C4-2B (cell line): ENCODE data around the gene DIS3L2.

Experiments
- ZFX ChIP-seq: fragments of 450-650 bp; IDR thresholded peaks from 2 replicates; pipeline ENCODE4 v1.6.1; 2017
- TF ChIP-seq, protein P1 (sequence below): fragments of 450-650 bp; conservative IDR thresholded peaks from 2 replicates; pipeline ENCODE4 v1.5.1; 2017; ENCODE audit warnings: mild to moderate bottlenecking

GRCh38 chr2:232287316-232287715, 325.8 kb downstream of the DIS3L2 start:
- TF ChIP-seq, protein P1, sequence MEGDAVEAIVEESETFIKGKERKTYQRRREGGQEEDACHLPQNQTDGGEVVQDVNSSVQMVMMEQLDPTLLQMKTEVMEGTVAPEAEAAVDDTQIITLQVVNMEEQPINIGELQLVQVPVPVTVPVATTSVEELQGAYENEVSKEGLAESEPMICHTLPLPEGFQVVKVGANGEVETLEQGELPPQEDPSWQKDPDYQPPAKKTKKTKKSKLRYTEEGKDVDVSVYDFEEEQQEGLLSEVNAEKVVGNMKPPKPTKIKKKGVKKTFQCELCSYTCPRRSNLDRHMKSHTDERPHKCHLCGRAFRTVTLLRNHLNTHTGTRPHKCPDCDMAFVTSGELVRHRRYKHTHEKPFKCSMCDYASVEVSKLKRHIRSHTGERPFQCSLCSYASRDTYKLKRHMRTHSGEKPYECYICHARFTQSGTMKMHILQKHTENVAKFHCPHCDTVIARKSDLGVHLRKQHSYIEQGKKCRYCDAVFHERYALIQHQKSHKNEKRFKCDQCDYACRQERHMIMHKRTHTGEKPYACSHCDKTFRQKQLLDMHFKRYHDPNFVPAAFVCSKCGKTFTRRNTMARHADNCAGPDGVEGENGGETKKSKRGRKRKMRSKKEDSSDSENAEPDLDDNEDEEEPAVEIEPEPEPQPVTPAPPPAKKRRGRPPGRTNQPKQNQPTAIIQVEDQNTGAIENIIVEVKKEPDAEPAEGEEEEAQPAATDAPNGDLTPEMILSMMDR = no peak
- TF ChIP-seq ZFX = no peak
